ENCODE results near the gene TMEM229B. TPM values are rescaled to one million over a fixed set of nuclear protein-coding genes. Genes with fewer than 3 reads are reported as not detected.

The TMEM229B gene
- total and polyA plus RNA-seq, 4 donors = 13.9 to 56.0 (median 40.7) TPM

DNA sequence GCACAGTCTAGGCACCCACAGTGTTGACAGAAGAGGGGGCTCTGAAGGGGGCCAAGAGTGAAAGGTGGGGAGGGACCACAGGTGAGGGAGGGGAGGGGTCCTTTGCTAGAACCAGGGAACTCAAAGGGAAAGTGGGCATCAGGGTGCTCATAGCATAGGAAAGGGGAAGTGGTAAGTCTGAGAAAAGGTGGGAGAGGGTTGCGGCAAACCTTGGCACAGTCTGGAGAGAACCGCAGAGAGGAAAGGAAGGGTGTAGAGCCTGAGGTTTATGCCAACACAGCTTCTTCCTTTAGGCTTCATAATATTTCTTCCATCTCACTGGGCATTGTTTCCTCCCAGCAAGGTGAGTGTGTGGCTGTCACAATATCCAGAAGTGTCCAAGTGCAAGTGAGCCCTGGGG is 65.1 kb downstream of the TMEM229B start:
- no peak for DNase-seq (ENCODE audit: low read depth in 4 of 6, low spot score in 6 of 6)
- WGBS (ENCODE audit: insufficient coverage) = no CpG with 5 or more reads among the region's 2 CpGs
- no peaks in the 10 kb centered on the region for H3K9me3 ChIP-seq (ENCODE audit: control insufficient read depth, insufficient read depth, low read length)
- H3K27ac ChIP-seq (ENCODE audit: low read depth, low read length) = no peak overlapping the region
- H3K27me3 ChIP-seq (ENCODE audit: control insufficient read depth, insufficient read depth, low read length) = peaks cover 2% of the 10 kb centered on the region
- peaks cover 12% of the 10 kb centered on the region for H3K4me1 ChIP-seq (ENCODE audit: control insufficient read depth, insufficient read depth, low read length)
- no peak overlapping the region for H3K4me3 ChIP-seq (ENCODE audit: low read depth, low read length)
- H3K36me3 ChIP-seq (ENCODE audit: control insufficient read depth, insufficient read depth, low read length) = no peaks in the 10 kb centered on the region

DNA sequence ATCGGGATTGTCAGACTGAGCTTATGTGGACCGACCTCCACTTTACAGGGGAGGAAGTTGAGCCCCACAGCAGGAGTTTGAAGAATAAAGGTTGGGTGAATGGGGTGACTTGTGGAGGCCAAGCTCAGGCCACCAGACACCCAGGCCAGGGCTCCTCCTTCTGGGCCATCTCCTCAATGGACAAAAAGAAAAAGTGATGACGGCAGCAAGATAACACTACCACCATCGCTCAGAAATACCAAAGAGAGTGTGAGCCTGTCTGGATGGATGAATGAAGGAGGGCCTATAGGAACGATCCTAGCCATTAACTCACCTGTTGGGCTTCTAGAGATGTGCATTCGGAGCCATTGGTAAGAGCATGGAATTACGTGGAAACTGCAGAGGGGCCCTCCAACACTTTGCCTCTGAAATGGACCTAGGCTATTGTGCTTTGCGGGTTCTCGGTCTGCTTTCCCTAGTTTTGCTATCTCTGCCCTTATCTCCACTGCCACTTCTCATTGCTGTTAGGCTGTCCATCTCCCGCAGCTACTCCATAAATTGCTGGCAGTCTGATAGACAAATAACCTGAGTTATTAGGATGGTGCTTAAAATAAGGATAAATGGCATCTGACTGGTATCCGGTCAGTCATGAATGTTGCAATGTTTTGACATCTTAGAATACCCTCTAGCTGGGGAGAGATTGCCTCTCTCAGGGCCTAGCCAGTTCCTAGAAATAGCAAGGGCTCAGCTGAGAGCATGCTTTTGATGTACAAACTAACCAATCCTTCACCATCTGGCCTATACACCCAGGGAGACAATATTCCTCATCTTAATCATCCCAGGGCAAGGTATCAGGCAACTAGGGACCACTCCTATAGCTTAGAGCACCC is 66.9 kb downstream of the TMEM229B start:
- Histone ChIP-seq H3K4me1 (ENCODE audit: control insufficient read depth, insufficient read depth, low read length) (peaks cover 3% of the 10 kb centered on the region), H3K36me3 (ENCODE audit: control insufficient read depth, insufficient read depth, low read length) (no peaks in the 10 kb centered on the region), H3K9me3 (ENCODE audit: control insufficient read depth, insufficient read depth, low read length) (no peaks in the 10 kb centered on the region), H3K4me3 (ENCODE audit: low read depth, low read length) (no peak overlapping the region), H3K27me3 (ENCODE audit: control insufficient read depth, insufficient read depth, low read length) (peaks cover 2% of the 10 kb centered on the region), H3K27ac (ENCODE audit: low read depth, low read length) (no peak overlapping the region)
- whole genome bisulfite sequencing (ENCODE audit: insufficient coverage) = 95% methylated on average over 8 of the region's 11 CpGs
- no peak for DNase-seq (ENCODE audit: low read depth in 4 of 6, low spot score in 6 of 6)

Small RNAs within 50 kb of the gene (small RNA-seq; reads per million reads assigned to genes)
- not detected for gene MIR5694 (ENCODE audit: low replicate concordance)

Other genes starting within 250 kb of the TMEM229B start
- 10 to 100 TPM; 30.8 to 53.8 TPM for gene PALS1, start 247.3 kb downstream of the TMEM229B start, total RNA-seq
- gene PALS1, start 247.3 kb downstream of the TMEM229B start, polyA plus RNA-seq (ENCODE audit: insufficient read length in 2 of 2) = 10 to 100 TPM; 30.0 to 40.3 TPM
- gene ATP6V1D, start 128.9 kb downstream of the TMEM229B start, total RNA-seq = 100 to 1,000 TPM; 141 to 187 TPM
- 100 to 1,000 TPM; 191 to 207 TPM for gene ATP6V1D, start 128.9 kb downstream of the TMEM229B start, polyA plus RNA-seq (ENCODE audit: insufficient read length in 2 of 2)
- 10 to 100 TPM; 93.1 to 98.5 TPM for gene EIF2S1, start 128.4 kb downstream of the TMEM229B start, total RNA-seq
- 10 to 100 TPM; 79.9 to 91.8 TPM for gene EIF2S1, start 128.4 kb downstream of the TMEM229B start, polyA plus RNA-seq (ENCODE audit: insufficient read length in 2 of 2)
- 1 to 10 TPM in 1 of 2 donors, under 1 TPM in 1; 0.77 to 1.6 TPM for gene PLEK2, start 76.6 kb downstream of the TMEM229B start, total RNA-seq
- 1 to 10 TPM in 1 of 2 donors, not detected in 1; 1.0 TPM for gene PLEK2, start 76.6 kb downstream of the TMEM229B start, polyA plus RNA-seq (ENCODE audit: insufficient read length in 2 of 2)
- gene PLEKHH1, start 44.6 kb upstream of the TMEM229B start, total RNA-seq = 10 to 100 TPM; 20.7 to 30.3 TPM
- gene PLEKHH1, start 44.6 kb upstream of the TMEM229B start, polyA plus RNA-seq (ENCODE audit: insufficient read length in 2 of 2) = 10 to 100 TPM; 52.9 to 81.8 TPM
- 10 to 100 TPM; 21.1 to 37.4 TPM for gene PIGH, start 111.5 kb upstream of the TMEM229B start, total RNA-seq
- 10 to 100 TPM; 29.7 to 36.0 TPM for gene PIGH, start 111.5 kb upstream of the TMEM229B start, polyA plus RNA-seq (ENCODE audit: insufficient read length in 2 of 2)
- gene ARG2, start 131.2 kb upstream of the TMEM229B start, total RNA-seq = 10 to 100 TPM in 1 of 2 donors, 1 to 10 TPM in 1; 8.4 to 20.3 TPM
- 10 to 100 TPM; 25.3 to 31.2 TPM for gene ARG2, start 131.2 kb upstream of the TMEM229B start, polyA plus RNA-seq (ENCODE audit: insufficient read length in 2 of 2)
- gene VTI1B, start 185.9 kb upstream of the TMEM229B start, total RNA-seq = 10 to 100 TPM; 64.5 to 92.6 TPM
- gene VTI1B, start 185.9 kb upstream of the TMEM229B start, polyA plus RNA-seq (ENCODE audit: insufficient read length in 2 of 2) = 100 to 1,000 TPM; 156 to 179 TPM
- 100 to 1,000 TPM in 1 of 2 donors, 10 to 100 TPM in 1; 94.7 to 141 TPM for gene RDH11, start 207.0 kb upstream of the TMEM229B start, total RNA-seq
- 100 to 1,000 TPM; 144 to 150 TPM for gene RDH11, start 207.0 kb upstream of the TMEM229B start, polyA plus RNA-seq (ENCODE audit: insufficient read length in 2 of 2)
- 1 to 10 TPM in 1 of 2 donors, under 1 TPM in 1; 0.28 to 2.0 TPM for gene RDH12, start 213.2 kb upstream of the TMEM229B start, total RNA-seq
- 1 to 10 TPM; 1.1 to 1.4 TPM for gene RDH12, start 213.2 kb upstream of the TMEM229B start, polyA plus RNA-seq (ENCODE audit: insufficient read length in 2 of 2)

Data from spinal cord (tissue), 10 donors.